Measurements from ENCODE around the gene WASHC2C.
"Not testable (repeated sequence)": the region's sequence is repeated elsewhere in the genome, so short reads cannot be mapped to it uniquely, and the experiment has no call there.

DNA sequence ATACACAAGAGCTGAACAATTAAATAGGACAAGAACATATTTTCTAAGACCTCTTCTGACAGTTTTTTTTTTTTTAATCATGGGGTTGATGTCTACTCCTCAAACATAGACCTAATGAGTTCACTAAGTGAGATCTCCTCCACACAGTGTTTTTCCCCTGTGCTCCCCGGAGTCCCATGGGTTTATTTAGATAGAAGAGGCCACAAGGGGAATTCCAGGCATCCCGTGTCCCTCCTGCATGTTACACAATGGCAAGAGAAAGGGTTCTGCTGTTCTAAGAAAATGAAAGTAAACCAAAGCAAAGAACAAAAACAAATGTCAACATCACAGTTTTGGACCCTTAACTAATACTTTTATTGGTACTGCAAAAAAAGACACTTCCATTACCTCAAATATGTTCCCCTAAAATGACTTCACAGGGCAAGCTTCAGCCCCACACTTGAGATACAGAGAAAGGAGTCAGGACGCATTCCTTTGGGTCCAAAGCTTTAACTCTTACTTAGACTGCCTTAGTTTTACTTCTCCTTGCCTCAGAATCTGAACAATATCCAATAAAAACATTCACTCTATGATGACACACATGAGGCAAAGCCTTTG lies 16.8 kb upstream of the WASHC2C start:
- TF ChIP-seq, protein P1, sequence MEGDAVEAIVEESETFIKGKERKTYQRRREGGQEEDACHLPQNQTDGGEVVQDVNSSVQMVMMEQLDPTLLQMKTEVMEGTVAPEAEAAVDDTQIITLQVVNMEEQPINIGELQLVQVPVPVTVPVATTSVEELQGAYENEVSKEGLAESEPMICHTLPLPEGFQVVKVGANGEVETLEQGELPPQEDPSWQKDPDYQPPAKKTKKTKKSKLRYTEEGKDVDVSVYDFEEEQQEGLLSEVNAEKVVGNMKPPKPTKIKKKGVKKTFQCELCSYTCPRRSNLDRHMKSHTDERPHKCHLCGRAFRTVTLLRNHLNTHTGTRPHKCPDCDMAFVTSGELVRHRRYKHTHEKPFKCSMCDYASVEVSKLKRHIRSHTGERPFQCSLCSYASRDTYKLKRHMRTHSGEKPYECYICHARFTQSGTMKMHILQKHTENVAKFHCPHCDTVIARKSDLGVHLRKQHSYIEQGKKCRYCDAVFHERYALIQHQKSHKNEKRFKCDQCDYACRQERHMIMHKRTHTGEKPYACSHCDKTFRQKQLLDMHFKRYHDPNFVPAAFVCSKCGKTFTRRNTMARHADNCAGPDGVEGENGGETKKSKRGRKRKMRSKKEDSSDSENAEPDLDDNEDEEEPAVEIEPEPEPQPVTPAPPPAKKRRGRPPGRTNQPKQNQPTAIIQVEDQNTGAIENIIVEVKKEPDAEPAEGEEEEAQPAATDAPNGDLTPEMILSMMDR (IDR thresholded peaks at IDR 0.05) = not testable (repeated sequence)
- TF ChIP-seq POLR2A (IDR thresholded peaks at IDR 0.05) = not testable (repeated sequence)
